ENCODE data around the gene VTCN1. TPM values are rescaled to one million over a fixed set of nuclear protein-coding genes. Genes with fewer than 3 reads are reported as not detected.

Gene VTCN1
- total and polyA plus RNA-seq, 2 donors (not counting 3 experiments of a cell fraction or from before 2014, with no cell fraction given): not detected

DNA sequence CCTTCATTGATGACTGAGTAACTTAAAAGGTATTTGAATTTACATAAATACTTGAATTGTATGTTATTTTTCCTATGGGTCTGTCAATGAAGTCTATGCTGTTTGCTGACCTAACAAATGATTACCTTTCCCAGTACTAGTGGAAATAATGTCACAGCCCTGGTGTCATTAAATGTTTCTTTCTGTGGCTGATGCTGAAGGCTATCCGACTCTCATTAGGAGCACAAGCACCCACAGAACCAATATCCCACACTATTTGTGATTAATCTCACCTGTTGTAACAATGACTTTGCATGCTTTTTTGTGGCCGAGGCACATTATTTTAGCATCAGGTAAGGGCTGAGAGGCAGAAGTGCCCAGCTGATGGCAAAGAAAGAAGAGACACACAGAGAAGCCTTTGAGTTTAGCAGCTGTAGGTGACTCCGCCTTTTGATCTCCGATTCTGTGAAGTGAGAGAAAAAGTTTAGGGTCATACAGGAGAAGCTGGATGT, 63.3 kb downstream of the VTCN1 start:
- no peak for DNase-seq (ENCODE audit: low read depth, low spot score)
- Histone ChIP-seq H3K9me3 (replicated peaks; ENCODE audit: control insufficient read depth, insufficient read depth, low read length) (no peaks in the 10 kb centered on the region), H4K20me1 (replicated peaks; ENCODE audit: control insufficient read depth, extremely low read depth, insufficient read depth, low read length) (no peaks in the 10 kb centered on the region), H2AFZ (ENCODE audit: low read depth, low read length) (no peak overlapping the region), H3K9me1 (replicated peaks; ENCODE audit: control insufficient read depth, extremely low read depth, insufficient read depth, low read length) (no peaks in the 10 kb centered on the region), H3K4me2 (ENCODE audit: insufficient read depth, low read length) (no peak overlapping the region), H3K79me2 (ENCODE audit: control insufficient read depth, insufficient read depth, low read length) (no peaks in the 10 kb centered on the region), H3K4me3 (replicated peaks in 1 of 3; ENCODE audit: insufficient read depth in 1 of 3, low read depth in 1 of 3, low read length in 3 of 3) (no peak overlapping the region), H3K4me1 (ENCODE audit: control insufficient read depth, extremely low read depth, insufficient read depth, low read length) (no peaks in the 10 kb centered on the region), H3K27me3 (ENCODE audit: control insufficient read depth in 2 of 2, insufficient read depth in 2 of 2, low read length in 2 of 2) (no peaks in the 10 kb centered on the region), H3K9ac (replicated peaks; ENCODE audit: extremely low read depth, insufficient read depth, low read length) (no peak overlapping the region), H3K36me3 (ENCODE audit: control insufficient read depth in 2 of 2, extremely low read depth in 1 of 2, insufficient read depth in 2 of 2, low read length in 2 of 2) (no peaks in the 10 kb centered on the region), H3K27ac (ENCODE audit: insufficient read depth, low read depth, low read length) (no peak overlapping the region)
- POLR2A ChIA-PET: no interaction called here
- TF ChIP-seq MYC (IDR thresholded peaks at IDR 0.05; ENCODE audit: low read depth, low read length) (no peak), FOS (IDR thresholded peaks at IDR 0.05; ENCODE audit: borderline replicate concordance, insufficient read depth, low read length) (no peak), EZH2 (IDR thresholded peaks at IDR 0.05; ENCODE audit: borderline replicate concordance, low read depth, low read length, severe bottlenecking) (no peak), GATA2 (IDR thresholded peaks at IDR 0.05; ENCODE audit: insufficient read depth, insufficient read length, low read depth, low read length) (no peak), MAX (IDR thresholded peaks at IDR 0.05; ENCODE audit: insufficient read depth, insufficient read length) (no peak), JUN (IDR thresholded peaks at IDR 0.05; ENCODE audit: borderline replicate concordance, insufficient read depth, insufficient read length, low read depth) (no peak), POLR2AphosphoS5 (IDR thresholded peaks at IDR 0.05; ENCODE audit: insufficient read depth, low read depth, low read length) (no peak), POLR2A (IDR thresholded peaks at IDR 0.05; ENCODE audit: low read depth, low read length) (no peak), CTCF (IDR thresholded peaks at IDR 0.05; ENCODE audit: extremely low read depth in 1 of 2, insufficient read depth in 1 of 2, low read depth in 1 of 2, low read length in 2 of 2) (no peak)
- intact Hi-C loops (cut with micrococcal nuclease): no loop called here
- CTCF ChIA-PET: no interaction called here
- no peak for FAIRE-seq
- no TSS peak for BruUV-seq (replicated peaks)
- dilution Hi-C loops (cut with MboI; ENCODE audit: extremely low pct_ligation_motif_present, low sequenced_read_pairs): no loop called here
